Vagina (tissue), 2 donors: Measurements from ENCODE around the gene SIRT7. TPM values are rescaled to one million over a fixed set of nuclear protein-coding genes. Genes with fewer than 3 reads are reported as not detected.

Source experiments
- DNase-seq, 2 donors: peaks; one replicate each; pipeline ENCODE4 v3.0.0-alpha.2; 2017; ENCODE audit errors: extremely low spot score in 2 of 2
- H3K27ac ChIP-seq: fragments of 200-600 bp; sonication (generic); one replicate; pipeline ENCODE4 v1.5.1; 2019
- H3K27me3 ChIP-seq: fragments of 200-600 bp; sonication (generic); one replicate; pipeline ENCODE4 v1.5.1; 2019
- H3K36me3 ChIP-seq, 2 donors: fragments of 200-600 bp; sonication (generic); one replicate each; pipeline ENCODE4 v1.5.1; 2017 to 2019
- H3K4me1 ChIP-seq: fragments of 200-600 bp; sonication (generic); one replicate; pipeline ENCODE4 v1.5.1; 2019
- H3K4me3 ChIP-seq, 2 donors: fragments of 200-600 bp; sonication (generic); 1 replicate in 1 of 2; 2 replicates in 1 of 2; pipeline ENCODE4 v1.5.1; 2016 to 2019
- H3K9me3 ChIP-seq: fragments of 200-600 bp; sonication (generic); one replicate; pipeline ENCODE4 v1.5.1; 2019
- POLR2A ChIP-seq, 2 donors: fragments of 450-650 bp; IDR thresholded peaks; one replicate each; pipeline ENCODE4 v1.6.1; 2017; ENCODE audit warnings: antibody characterized with exemption in 2 of 2, mild to moderate bottlenecking in 2 of 2, moderate library complexity in 2 of 2
- POLR2AphosphoS5 ChIP-seq, 2 donors: sonication (generic); formaldehyde crosslinking; IDR thresholded peaks; one replicate each; pipeline ENCODE4 v1.9.0; 2017; ENCODE audit warnings: antibody characterized with exemption in 2 of 2, mild to moderate bottlenecking in 2 of 2, low read depth in 1 of 2; ENCODE audit not compliant: insufficient read depth in 1 of 2
- intact Hi-C: fragments of 100-400 bp; cut with DNase I; formaldehyde crosslinking; loops from one replicate; pipeline ENCODE4 v1.15.1; 2023
- total RNA-seq: library from RNA; depleted of rRNA; stranded (reverse); fragments of >200 nt; gene quantifications from one replicate; pipeline ENCODE4 v1.2.3, GENCODE V29; 2016
- TF ChIP-seq, protein P1 (sequence below), 3 experiments: fragments of 450-650 bp in 2 of 3; fragments of 200-600 bp in 1 of 3; sonication (generic) in 1 of 3; IDR thresholded peaks; one replicate each; pipeline ENCODE4 v1.5.1; 2017 to 2019; ENCODE audit warnings: antibody characterized with exemption in 3 of 3, mild to moderate bottlenecking in 2 of 3, moderate library complexity in 2 of 3

SIRT7 gene
- total RNA-seq, 1 donor from 2014 or later, result 47.9 TPM

DNA sequence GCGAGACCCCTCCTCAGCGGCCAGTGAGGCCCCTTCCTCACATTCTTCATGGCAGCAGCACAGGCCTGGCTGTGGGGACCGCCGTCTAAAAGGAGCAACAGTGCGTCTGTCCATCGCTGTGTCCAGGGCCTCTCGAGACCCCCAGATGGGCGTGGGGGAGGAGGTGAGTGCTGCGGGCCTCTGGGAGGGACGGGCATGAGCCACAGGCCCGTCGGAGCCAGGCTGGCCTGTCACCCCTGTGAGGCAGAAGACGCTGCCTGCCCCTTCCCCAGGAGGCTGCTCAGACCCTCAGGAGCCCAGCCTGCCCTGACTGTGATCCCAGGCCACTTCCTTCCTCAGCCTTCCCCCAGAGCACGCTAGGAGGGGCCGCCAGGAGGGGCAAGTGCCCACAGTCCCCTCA, 21.2 kb upstream of the SIRT7 start:
- Histone ChIP-seq H3K27me3 (peaks cover 4% of the 10 kb centered on the region), H3K36me3 (no peaks in the 10 kb centered on the region), H3K4me1 (peaks cover 21% of the 10 kb centered on the region), H3K9me3 (no peaks in the 10 kb centered on the region), H3K4me3 (no peak overlapping the region), H3K27ac (no peak overlapping the region)
- intact Hi-C loops, result no loop called here
- TF ChIP-seq POLR2AphosphoS5 (IDR thresholded peaks at IDR 0.05; ENCODE audit: insufficient read depth in 1 of 2, low read depth in 1 of 2), result no peak
- TF ChIP-seq, protein P1, sequence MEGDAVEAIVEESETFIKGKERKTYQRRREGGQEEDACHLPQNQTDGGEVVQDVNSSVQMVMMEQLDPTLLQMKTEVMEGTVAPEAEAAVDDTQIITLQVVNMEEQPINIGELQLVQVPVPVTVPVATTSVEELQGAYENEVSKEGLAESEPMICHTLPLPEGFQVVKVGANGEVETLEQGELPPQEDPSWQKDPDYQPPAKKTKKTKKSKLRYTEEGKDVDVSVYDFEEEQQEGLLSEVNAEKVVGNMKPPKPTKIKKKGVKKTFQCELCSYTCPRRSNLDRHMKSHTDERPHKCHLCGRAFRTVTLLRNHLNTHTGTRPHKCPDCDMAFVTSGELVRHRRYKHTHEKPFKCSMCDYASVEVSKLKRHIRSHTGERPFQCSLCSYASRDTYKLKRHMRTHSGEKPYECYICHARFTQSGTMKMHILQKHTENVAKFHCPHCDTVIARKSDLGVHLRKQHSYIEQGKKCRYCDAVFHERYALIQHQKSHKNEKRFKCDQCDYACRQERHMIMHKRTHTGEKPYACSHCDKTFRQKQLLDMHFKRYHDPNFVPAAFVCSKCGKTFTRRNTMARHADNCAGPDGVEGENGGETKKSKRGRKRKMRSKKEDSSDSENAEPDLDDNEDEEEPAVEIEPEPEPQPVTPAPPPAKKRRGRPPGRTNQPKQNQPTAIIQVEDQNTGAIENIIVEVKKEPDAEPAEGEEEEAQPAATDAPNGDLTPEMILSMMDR (IDR thresholded peaks at IDR 0.05), result no peak
- TF ChIP-seq POLR2A (IDR thresholded peaks at IDR 0.05), result no peak
- no peak for DNase-seq

DNA sequence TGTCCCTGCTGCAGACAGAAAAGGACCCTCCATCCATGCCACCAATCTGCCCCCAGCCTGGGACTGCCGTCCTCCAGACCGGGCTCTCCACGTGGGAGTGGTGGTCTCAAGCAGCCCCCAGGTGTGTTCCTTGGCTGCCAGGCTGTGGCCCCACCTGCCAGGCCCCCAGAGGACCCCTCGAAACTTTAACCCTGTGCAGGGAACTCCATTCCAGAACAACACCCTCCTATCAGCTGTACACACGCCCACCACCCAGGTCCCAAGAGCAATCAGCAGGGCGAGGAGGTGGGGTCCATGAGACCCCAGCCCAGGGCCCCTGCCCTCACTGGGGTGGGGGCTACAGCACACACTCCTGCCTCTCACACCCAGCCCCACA, 17.7 kb upstream of the SIRT7 start:
- H3K27ac ChIP-seq, result no peak overlapping the region
- H3K4me1 ChIP-seq, result peaks cover 28% of the 10 kb centered on the region
- intact Hi-C loops, result no loop called here
- TF ChIP-seq POLR2A (IDR thresholded peaks at IDR 0.05) (no peak), POLR2AphosphoS5 (IDR thresholded peaks at IDR 0.05; ENCODE audit: insufficient read depth in 1 of 2, low read depth in 1 of 2) (no peak)
- TF ChIP-seq, protein P1 (IDR thresholded peaks at IDR 0.05), result no peak
- no peak overlapping the region for H3K4me3 ChIP-seq
- H3K36me3 ChIP-seq, result no peaks in the 10 kb centered on the region
- H3K9me3 ChIP-seq, result no peaks in the 10 kb centered on the region
- no peak for DNase-seq
- H3K27me3 ChIP-seq, result no peaks in the 10 kb centered on the region

DNA sequence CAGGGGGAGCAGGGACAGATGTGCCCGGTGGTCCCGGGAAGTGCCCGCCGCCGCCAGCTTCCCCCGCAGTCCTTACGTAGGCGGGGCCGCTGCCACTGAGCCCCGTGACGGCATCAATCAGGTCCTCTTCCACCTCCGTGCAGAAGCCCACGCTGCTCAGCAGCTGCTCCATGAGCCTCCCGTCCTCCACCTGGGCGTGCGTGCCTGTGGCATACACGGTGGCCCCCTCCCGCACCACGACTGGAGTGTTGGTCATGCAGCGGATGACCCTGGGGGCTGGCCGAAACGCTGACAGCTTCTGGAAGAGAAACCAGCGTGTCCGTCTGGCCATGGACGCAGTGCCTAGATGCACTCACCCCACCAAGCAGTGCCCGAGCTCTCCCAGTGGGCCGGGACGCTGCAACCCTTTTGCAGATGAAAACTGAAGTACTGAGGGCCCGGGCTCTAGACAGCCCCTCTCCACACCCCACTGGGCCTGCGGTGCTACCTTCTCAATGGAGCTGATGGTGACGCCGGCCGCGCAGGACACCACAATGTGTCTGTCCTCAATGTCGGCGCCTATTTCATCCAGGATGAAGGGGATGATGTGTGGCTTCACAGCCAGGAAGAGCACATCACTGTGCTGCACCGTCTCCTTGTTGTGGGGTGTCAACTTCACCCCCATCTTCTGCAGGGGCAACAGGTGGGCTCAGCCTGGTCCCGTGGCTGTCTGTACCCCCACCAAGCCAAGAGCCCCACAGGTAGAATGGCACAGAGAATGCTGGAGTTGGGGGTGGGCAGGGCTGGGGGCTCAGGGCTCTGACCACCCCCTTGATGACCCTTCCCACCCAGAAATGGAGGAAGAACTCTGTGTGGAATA, 17.1 kb upstream of the SIRT7 start:
- no peaks in the 10 kb centered on the region for H3K9me3 ChIP-seq
- no peak for DNase-seq
- no peak overlapping the region for H3K27ac ChIP-seq
- H3K4me3 ChIP-seq, result no peak overlapping the region
- H3K4me1 ChIP-seq, result peaks cover 28% of the 10 kb centered on the region
- TF ChIP-seq, protein P1 (IDR thresholded peaks at IDR 0.05), result no peak
- TF ChIP-seq POLR2AphosphoS5 (IDR thresholded peaks at IDR 0.05; ENCODE audit: insufficient read depth in 1 of 2, low read depth in 1 of 2), result no peak
- TF ChIP-seq POLR2A (IDR thresholded peaks at IDR 0.05), result no peak
- H3K27me3 ChIP-seq, result no peaks in the 10 kb centered on the region
- H3K36me3 ChIP-seq, result no peaks in the 10 kb centered on the region
- intact Hi-C loops, result no loop called here

DNA sequence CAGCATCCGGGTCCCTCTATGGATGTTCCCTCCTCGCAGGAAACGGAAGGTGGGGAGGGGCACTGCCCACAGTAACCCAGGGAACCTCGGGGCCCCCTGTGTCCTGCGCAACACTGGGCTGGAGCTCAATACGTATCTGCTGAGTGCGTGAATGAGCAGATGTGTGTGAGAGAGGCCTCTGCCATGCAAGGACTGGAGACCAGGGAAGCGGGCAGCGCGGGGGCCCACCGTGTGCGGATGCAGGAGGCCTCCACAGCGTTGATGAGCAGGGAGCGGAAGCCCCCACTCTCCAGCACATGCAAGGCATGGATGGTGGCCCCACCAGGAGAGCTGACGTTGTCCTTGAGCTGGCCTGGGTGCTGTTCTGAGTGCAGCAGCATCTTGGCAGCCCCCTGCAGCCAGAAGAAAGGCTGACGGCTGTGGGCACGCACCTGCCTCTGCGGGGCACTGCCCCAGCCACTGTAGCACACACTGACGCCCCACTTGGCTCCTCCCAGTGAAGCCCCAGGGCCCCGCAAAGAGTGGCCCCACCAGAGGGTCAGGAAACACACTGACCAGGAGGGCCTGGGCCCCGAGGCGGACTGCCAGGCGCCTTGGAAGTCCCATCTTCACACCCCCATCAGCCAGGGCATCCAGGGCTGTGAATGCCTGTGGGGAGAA, 16.3 kb upstream of the SIRT7 start:
- TF ChIP-seq POLR2A (IDR thresholded peaks at IDR 0.05), result no peak
- TF ChIP-seq, protein P1 (IDR thresholded peaks at IDR 0.05), result no peak
- no peak for TF ChIP-seq POLR2AphosphoS5 (IDR thresholded peaks at IDR 0.05; ENCODE audit: insufficient read depth in 1 of 2, low read depth in 1 of 2)
- intact Hi-C loops, result no loop called here
- Histone ChIP-seq H3K4me3 (no peak overlapping the region), H3K27ac (no peak overlapping the region), H3K27me3 (no peaks in the 10 kb centered on the region), H3K4me1 (peaks cover 28% of the 10 kb centered on the region), H3K36me3 (no peaks in the 10 kb centered on the region), H3K9me3 (no peaks in the 10 kb centered on the region)
- no peak for DNase-seq
